ENCODE results near the gene ZNFX1. TPM values are rescaled to one million over a fixed set of nuclear protein-coding genes. Genes with fewer than 3 reads are reported as not detected.

The ZNFX1 gene
- total and polyA plus RNA-seq, 9 of the 15 experiments (the other 6 are each of a cell fraction or from before 2014, with no cell fraction given): 3.8 to 13.8 (median 10.3) TPM

DNA sequence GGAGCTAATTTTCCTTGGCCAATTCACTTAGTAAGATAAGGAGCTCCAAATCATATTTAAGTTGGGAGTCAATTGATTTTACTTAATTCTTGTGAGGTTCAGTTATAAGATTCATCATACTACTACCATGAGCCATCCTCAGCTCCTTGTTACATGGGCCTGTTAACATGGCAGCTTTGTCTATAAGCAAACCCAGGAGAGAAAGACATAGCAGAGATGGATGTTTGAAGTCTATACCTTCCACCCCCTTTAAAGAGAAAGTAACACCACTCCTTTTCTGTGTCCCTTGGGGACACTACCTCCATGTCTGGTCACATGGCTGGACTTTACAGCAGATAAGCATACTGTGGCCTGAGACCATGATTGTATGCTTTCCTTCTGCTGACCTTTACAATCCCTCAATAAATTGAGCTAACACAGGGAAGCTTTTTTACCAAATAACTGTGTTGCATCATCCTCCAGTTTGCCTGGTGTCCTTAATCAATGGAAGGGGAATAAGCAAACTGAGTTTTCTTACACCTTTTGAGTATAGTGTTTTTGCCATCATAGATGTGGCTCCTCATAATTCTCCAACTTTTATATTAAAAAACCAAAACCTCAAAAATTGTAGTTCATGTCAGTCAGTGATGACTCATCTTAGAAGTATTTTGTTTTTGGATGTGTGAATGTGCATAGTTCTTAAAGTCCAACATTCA is 9.8 kb upstream of the ZNFX1 start (continued):
- TF ChIP-seq ELF1 (tag; IDR thresholded peaks at IDR 0.05) (0 out of 2 replicates have a peak, but pooled peaks have one; percentile 1), HNRNPH1 (optimal IDR thresholded peaks at IDR 0.05; ENCODE audit: low read depth, low read length) (peak; percentile 46), TCFL5 (CRISPR knock-in tag; conservative IDR thresholded peaks at IDR 0.05) (no peak), YY1 (IDR thresholded peaks at IDR 0.05; ENCODE audit: borderline replicate concordance in 1 of 3, control insufficient read depth in 1 of 3, extremely low read depth in 1 of 3, insufficient read depth in 3 of 3, insufficient read length in 1 of 3, insufficient replicate concordance in 2 of 3, low read depth in 1 of 3, low read length in 2 of 3) (peak in 1 of 3 experiments; percentile 26), HOMEZ (CRISPR knock-in tag; IDR thresholded peaks at IDR 0.05) (no peak), E2F1 (CRISPR knock-in tag; IDR thresholded peaks at IDR 0.05) (0 out of 2 replicates have a peak, but pooled peaks have one; percentile 8), ESRRA (IDR thresholded peaks at IDR 0.05; ENCODE audit: borderline replicate concordance, low read depth) (no peak), POLR2B (IDR thresholded peaks at IDR 0.05; ENCODE audit: low read depth, partially characterized antibody) (peak; percentile 10), USF2 (CRISPR knock-in tag; IDR thresholded peaks at IDR 0.05) (peak; percentile 76), ZNF23 (CRISPR knock-in tag; IDR thresholded peaks at IDR 0.05) (no peak), VEZF1 (CRISPR knock-in tag; IDR thresholded peaks at IDR 0.05) (no peak), SFPQ (IDR thresholded peaks at IDR 0.05; ENCODE audit: low read depth, low read length) (0 out of 2 replicates have a peak, but pooled peaks have one; percentile 17), NFRKB (IDR thresholded peaks at IDR 0.05; ENCODE audit: low read depth) (no peak), MXI1 (IDR thresholded peaks at IDR 0.05; ENCODE audit: low read depth, low read length) (peak; percentile 4; the same call in 1 of the 2 replicates)
- TF ChIP-seq, protein P1, sequence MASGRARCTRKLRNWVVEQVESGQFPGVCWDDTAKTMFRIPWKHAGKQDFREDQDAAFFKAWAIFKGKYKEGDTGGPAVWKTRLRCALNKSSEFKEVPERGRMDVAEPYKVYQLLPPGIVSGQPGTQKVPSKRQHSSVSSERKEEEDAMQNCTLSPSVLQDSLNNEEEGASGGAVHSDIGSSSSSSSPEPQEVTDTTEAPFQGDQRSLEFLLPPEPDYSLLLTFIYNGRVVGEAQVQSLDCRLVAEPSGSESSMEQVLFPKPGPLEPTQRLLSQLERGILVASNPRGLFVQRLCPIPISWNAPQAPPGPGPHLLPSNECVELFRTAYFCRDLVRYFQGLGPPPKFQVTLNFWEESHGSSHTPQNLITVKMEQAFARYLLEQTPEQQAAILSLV (tag; IDR thresholded peaks at IDR 0.05): peak; percentile 36; the same call in 1 of the 2 replicates
- TF ChIP-seq, protein P2, sequence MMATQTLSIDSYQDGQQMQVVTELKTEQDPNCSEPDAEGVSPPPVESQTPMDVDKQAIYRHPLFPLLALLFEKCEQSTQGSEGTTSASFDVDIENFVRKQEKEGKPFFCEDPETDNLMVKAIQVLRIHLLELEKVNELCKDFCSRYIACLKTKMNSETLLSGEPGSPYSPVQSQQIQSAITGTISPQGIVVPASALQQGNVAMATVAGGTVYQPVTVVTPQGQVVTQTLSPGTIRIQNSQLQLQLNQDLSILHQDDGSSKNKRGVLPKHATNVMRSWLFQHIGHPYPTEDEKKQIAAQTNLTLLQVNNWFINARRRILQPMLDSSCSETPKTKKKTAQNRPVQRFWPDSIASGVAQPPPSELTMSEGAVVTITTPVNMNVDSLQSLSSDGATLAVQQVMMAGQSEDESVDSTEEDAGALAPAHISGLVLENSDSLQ (IDR thresholded peaks at IDR 0.05): 0 out of 2 replicates have a peak, but pooled peaks have one; percentile 25
